Gastroesophageal sphincter (tissue), 3 donors: Measurements from ENCODE around the gene IFIT1.
"Not testable (repeated sequence)": the region's sequence is repeated elsewhere in the genome, so short reads cannot be mapped to it uniquely, and the experiment has no call there.

Experiments used
- EP300 ChIP-seq: sonication (generic); formaldehyde crosslinking; IDR thresholded peaks from one replicate; pipeline ENCODE4 v1.6.1; 2017; ENCODE audit warnings: antibody characterized with exemption, mild to moderate bottlenecking
- POLR2AphosphoS5 ChIP-seq: sonication (generic); formaldehyde crosslinking; IDR thresholded peaks from one replicate; pipeline ENCODE4 v1.6.1; 2017; ENCODE audit warnings: antibody characterized with exemption
- TF ChIP-seq, protein P1 (sequence below), 4 experiments: fragments of 200-600 bp in 2 of 4; fragments of 450-650 bp in 2 of 4; sonication (generic) in 1 of 4; IDR thresholded peaks; one replicate each; pipeline ENCODE4 v1.5.1; 2017 to 2019; ENCODE audit warnings: antibody characterized with exemption in 4 of 4, mild to moderate bottlenecking in 2 of 4, moderate library complexity in 2 of 4

DNA sequence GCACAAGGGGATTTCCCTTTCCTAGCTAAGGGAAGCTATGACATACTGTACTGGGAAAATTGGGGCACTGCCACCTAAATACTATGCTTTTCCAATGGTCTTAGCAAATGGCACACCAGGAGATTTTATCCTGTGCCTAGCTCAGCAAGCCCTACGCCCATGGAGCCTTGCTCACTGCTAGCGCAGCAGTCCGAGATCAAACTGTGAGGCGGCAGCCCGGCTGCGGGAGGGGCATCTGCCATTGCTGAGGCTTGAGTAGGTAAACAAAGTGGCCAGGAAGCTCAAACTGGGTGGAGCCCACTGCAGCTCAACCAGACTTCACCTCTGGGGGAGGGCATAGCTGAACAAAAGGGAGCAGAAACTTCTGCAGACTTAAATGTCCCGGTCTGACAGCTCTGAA lies 52.4 kb downstream of the IFIT1 start:
- TF ChIP-seq POLR2AphosphoS5, EP300: not testable (repeated sequence)
- TF ChIP-seq, protein P1, sequence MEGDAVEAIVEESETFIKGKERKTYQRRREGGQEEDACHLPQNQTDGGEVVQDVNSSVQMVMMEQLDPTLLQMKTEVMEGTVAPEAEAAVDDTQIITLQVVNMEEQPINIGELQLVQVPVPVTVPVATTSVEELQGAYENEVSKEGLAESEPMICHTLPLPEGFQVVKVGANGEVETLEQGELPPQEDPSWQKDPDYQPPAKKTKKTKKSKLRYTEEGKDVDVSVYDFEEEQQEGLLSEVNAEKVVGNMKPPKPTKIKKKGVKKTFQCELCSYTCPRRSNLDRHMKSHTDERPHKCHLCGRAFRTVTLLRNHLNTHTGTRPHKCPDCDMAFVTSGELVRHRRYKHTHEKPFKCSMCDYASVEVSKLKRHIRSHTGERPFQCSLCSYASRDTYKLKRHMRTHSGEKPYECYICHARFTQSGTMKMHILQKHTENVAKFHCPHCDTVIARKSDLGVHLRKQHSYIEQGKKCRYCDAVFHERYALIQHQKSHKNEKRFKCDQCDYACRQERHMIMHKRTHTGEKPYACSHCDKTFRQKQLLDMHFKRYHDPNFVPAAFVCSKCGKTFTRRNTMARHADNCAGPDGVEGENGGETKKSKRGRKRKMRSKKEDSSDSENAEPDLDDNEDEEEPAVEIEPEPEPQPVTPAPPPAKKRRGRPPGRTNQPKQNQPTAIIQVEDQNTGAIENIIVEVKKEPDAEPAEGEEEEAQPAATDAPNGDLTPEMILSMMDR (IDR thresholded peaks at IDR 0.05) = not testable (repeated sequence)
